HG02588 (cell line): ENCODE measurements around the gene FGF7.
"Not testable (repeated sequence)": the region's sequence is repeated elsewhere in the genome, so short reads cannot be mapped to it uniquely, and the experiment has no call there.

Experiments used
- ATAC-seq: cut with Tn5 transposase; IDR thresholded peaks from one replicate; pipeline ENCODE4 v1.9.1; 2021; ENCODE audit warnings: mild to moderate bottlenecking, moderate library complexity; ENCODE audit not compliant: unreplicated experiment

Gene FGF7

GRCh38 chr15:49423021-49423420 is at the start of gene FGF7:
Gene FGF7, plus strand, starts transcription at chr15:49423242. Its CDS starts 1,056 bp downstream, at chr15:49424298.
- ATAC-seq: no peak

- ATAC-seq: no peak
Measured at GRCh38 chr15:49379996-49380395, 43.0 kb upstream of the FGF7 start.

GRCh38 chr15:49380912-49381311 is 42.1 kb upstream of the FGF7 start:
- no peak for ATAC-seq

GRCh38 chr15:49382394-49382793 is 40.6 kb upstream of the FGF7 start:
- no peak for ATAC-seq

GRCh38 chr15:49383266-49383665 is 39.8 kb upstream of the FGF7 start:
- no peak for ATAC-seq

GRCh38 chr15:49387471-49387870 is 35.6 kb upstream of the FGF7 start:
- no peak for ATAC-seq

- ATAC-seq: not testable (repeated sequence)
Measured at GRCh38 chr15:49402515-49403296, 20.3 kb upstream of the FGF7 start.

GRCh38 chr15:49406352-49407118 is 16.5 kb upstream of the FGF7 start:
- ATAC-seq: no peak

GRCh38 chr15:49410641-49411040 is 12.4 kb upstream of the FGF7 start:
- no peak for ATAC-seq

- ATAC-seq: no peak
Measured at GRCh38 chr15:49412797-49413196, 10.2 kb upstream of the FGF7 start.

- ATAC-seq: no peak
Measured at GRCh38 chr15:49415149-49415548, 7.9 kb upstream of the FGF7 start.

- ATAC-seq: no peak
Measured at GRCh38 chr15:49415638-49416037, 7.4 kb upstream of the FGF7 start.

GRCh38 chr15:49418811-49419210 is 4.2 kb upstream of the FGF7 start:
- ATAC-seq: no peak

GRCh38 chr15:49421991-49422390 is 1.1 kb upstream of the FGF7 start:
- ATAC-seq: no peak

GRCh38 chr15:49423901-49424550 is 984 bp downstream of the FGF7 start:
- ATAC-seq: no peak

GRCh38 chr15:49424954-49425353 is 1.9 kb downstream of the FGF7 start:
- no peak for ATAC-seq

GRCh38 chr15:49427372-49427771 is 4.3 kb downstream of the FGF7 start:
- ATAC-seq: no peak

GRCh38 chr15:49428409-49429095 is 5.5 kb downstream of the FGF7 start:
- no peak for ATAC-seq

GRCh38 chr15:49430046-49430445 is 7.0 kb downstream of the FGF7 start:
- ATAC-seq: no peak

- no peak for ATAC-seq
Measured at GRCh38 chr15:49435174-49435573, 12.1 kb downstream of the FGF7 start.

GRCh38 chr15:49436751-49437150 is 13.7 kb downstream of the FGF7 start:
- ATAC-seq: no peak
